Ovary (tissue), 3 donors: ENCODE measurements around the gene RUNX2.

Source experiments
- CTCF ChIP-seq, 3 donors: fragments of 450-650 bp in 2 of 3; fragments of 200-600 bp in 1 of 3; IDR thresholded peaks; one replicate each; pipeline versions ENCODE4 v1.5.1 to v1.8.0; 2016 to 2022; ENCODE audit warnings: antibody characterized with exemption in 3 of 3, mild to moderate bottlenecking in 1 of 3
- POLR2A ChIP-seq: fragments of 450-650 bp; IDR thresholded peaks from one replicate; pipeline ENCODE4 v1.6.1; 2017; ENCODE audit warnings: antibody characterized with exemption, mild to moderate bottlenecking, moderate library complexity
- donor health status: DM: no; HTN: no; CAD: no.

GRCh38 chr6:45538641-45539547 is 210.8 kb downstream of the RUNX2 start:
- no peak for TF ChIP-seq CTCF (IDR thresholded peaks at IDR 0.05)
- no peak for TF ChIP-seq POLR2A
